Measurements from ENCODE around the gene ARHGAP42. TPM values are rescaled to one million over a fixed set of nuclear protein-coding genes. Genes with fewer than 3 reads are reported as not detected.

ARHGAP42 gene
- polyA plus RNA-seq, 3 donors from 2014 or later: 0.27 to 1.2 (median 0.74) TPM

GRCh38 chr11:100687630-100688395, 725 bp downstream of the ARHGAP42 start:
- H3K36me3 Mint-ChIP-seq: no peaks in the 10 kb centered on the region
- peak overlapping the region; percentile 93 to 98 (median 97) for H3K4me3 Mint-ChIP-seq
- peak in 1 of 3 donors; percentile 47 for DNase-seq
- peaks cover 2 to 4% (median 4%) of the 10 kb centered on the region in 3 donors for H3K27me3 Mint-ChIP-seq (ENCODE audit: low read depth in 3 of 3)
- H3K9me3 Mint-ChIP-seq: no peaks in the 10 kb centered on the region
- peaks cover 49 to 71% of the 10 kb centered on the region in 2 donors for H3K4me1 Mint-ChIP-seq
- peak overlapping the region; percentile 72 to 92 (median 84) for H3K27ac Mint-ChIP-seq

GRCh38 chr11:100689141-100689540, 2.1 kb downstream of the ARHGAP42 start:
- Mint-ChIP-seq H3K36me3 (no peaks in the 10 kb centered on the region), H3K27ac (no peak overlapping the region), H3K9me3 (no peaks in the 10 kb centered on the region), H3K4me1 (peaks cover 47 to 68% of the 10 kb centered on the region in 2 donors), H3K27me3 (ENCODE audit: low read depth in 3 of 3) (peaks cover 2 to 4% (median 4%) of the 10 kb centered on the region in 3 donors), H3K4me3 (peak overlapping the region in 2 of 5 donors; percentile 21 to 57)
- DNase-seq: no peak

- Mint-ChIP-seq H3K36me3 (no peaks in the 10 kb centered on the region), H3K4me1 (peaks cover 27 to 41% of the 10 kb centered on the region in 2 donors), H3K27me3 (ENCODE audit: low read depth in 3 of 3) (peaks cover 0 to 4% (median 2%) of the 10 kb centered on the region in 3 donors), H3K4me3 (no peak overlapping the region), H3K27ac (no peak overlapping the region), H3K9me3 (no peaks in the 10 kb centered on the region)
- no peak for DNase-seq
Measured at GRCh38 chr11:100691896-100692653, 5.0 kb downstream of the ARHGAP42 start.

GRCh38 chr11:100695911-100696310, 8.8 kb downstream of the ARHGAP42 start:
- DNase-seq: no peak
- H3K36me3 Mint-ChIP-seq: peaks cover 0 to 4% (median 4%) of the 10 kb centered on the region in 3 donors
- peaks cover 0 to 3% (median 0%) of the 10 kb centered on the region in 3 donors for H3K27me3 Mint-ChIP-seq (ENCODE audit: low read depth in 3 of 3)

GRCh38 chr11:100703139-100703538, 16.1 kb downstream of the ARHGAP42 start:
- H3K36me3 Mint-ChIP-seq: peaks cover 3 to 8% (median 3%) of the 10 kb centered on the region in 3 donors
- no peak for DNase-seq
- H3K4me3 Mint-ChIP-seq: no peak overlapping the region
- no peaks in the 10 kb centered on the region for H3K9me3 Mint-ChIP-seq
- H3K27me3 Mint-ChIP-seq (ENCODE audit: low read depth in 3 of 3): peaks cover 0 to 1% (median 0%) of the 10 kb centered on the region in 3 donors
- peaks cover 0 to 2% of the 10 kb centered on the region in 2 donors for H3K4me1 Mint-ChIP-seq
- no peak overlapping the region for H3K27ac Mint-ChIP-seq

More at GRCh38 chr11:100695911-100696310, 8.8 kb downstream of the ARHGAP42 start:
- H3K4me3 Mint-ChIP-seq: no peak overlapping the region
- H3K9me3 Mint-ChIP-seq: no peaks in the 10 kb centered on the region
- H3K4me1 Mint-ChIP-seq: peaks cover 10 to 15% of the 10 kb centered on the region in 2 donors
- no peak overlapping the region for H3K27ac Mint-ChIP-seq

- Mint-ChIP-seq H3K36me3 (peaks cover 3 to 8% (median 3%) of the 10 kb centered on the region in 3 donors), H3K27me3 (ENCODE audit: low read depth in 3 of 3) (peaks cover 0 to 1% (median 0%) of the 10 kb centered on the region in 3 donors), H3K27ac (no peak overlapping the region), H3K9me3 (no peaks in the 10 kb centered on the region), H3K4me1 (peaks cover 0 to 2% of the 10 kb centered on the region in 2 donors), H3K4me3 (no peak overlapping the region)
- DNase-seq: no peak
Measured at GRCh38 chr11:100703801-100704575, 16.9 kb downstream of the ARHGAP42 start.

GRCh38 chr11:100705447-100705846, 18.4 kb downstream of the ARHGAP42 start:
- Mint-ChIP-seq H3K27ac (no peak overlapping the region), H3K4me3 (no peak overlapping the region), H3K4me1 (peaks cover 2 to 4% of the 10 kb centered on the region in 2 donors), H3K9me3 (no peaks in the 10 kb centered on the region), H3K36me3 (peaks cover 3 to 8% (median 3%) of the 10 kb centered on the region in 3 donors), H3K27me3 (ENCODE audit: low read depth in 3 of 3) (peaks cover 0 to 1% (median 0%) of the 10 kb centered on the region in 3 donors)
- no peak for DNase-seq

GRCh38 chr11:100706179-100706578, 19.1 kb downstream of the ARHGAP42 start:
- Mint-ChIP-seq H3K4me3 (no peak overlapping the region), H3K4me1 (peaks cover 2 to 4% of the 10 kb centered on the region in 2 donors), H3K9me3 (no peaks in the 10 kb centered on the region), H3K27ac (no peak overlapping the region), H3K27me3 (ENCODE audit: low read depth in 3 of 3) (peaks cover 0 to 1% (median 0%) of the 10 kb centered on the region in 3 donors), H3K36me3 (peaks cover 3 to 7% (median 3%) of the 10 kb centered on the region in 3 donors)
- no peak for DNase-seq

- H3K27ac Mint-ChIP-seq: no peak overlapping the region
- peaks cover 0 to 4% (median 0%) of the 10 kb centered on the region in 3 donors for H3K36me3 Mint-ChIP-seq
- H3K4me1 Mint-ChIP-seq: peaks cover 6 to 11% of the 10 kb centered on the region in 2 donors
- H3K9me3 Mint-ChIP-seq: no peaks in the 10 kb centered on the region
- DNase-seq: no peak
- no peak overlapping the region for H3K4me3 Mint-ChIP-seq
- H3K27me3 Mint-ChIP-seq (ENCODE audit: low read depth in 3 of 3): peaks cover 0 to 1% (median 0%) of the 10 kb centered on the region in 3 donors
Measured at GRCh38 chr11:100709233-100709957, 22.3 kb downstream of the ARHGAP42 start.

- H3K27ac Mint-ChIP-seq: no peak overlapping the region
- H3K9me3 Mint-ChIP-seq: no peaks in the 10 kb centered on the region
- DNase-seq: no peak
- peaks cover 0 to 9% (median 0%) of the 10 kb centered on the region in 3 donors for H3K36me3 Mint-ChIP-seq
- peaks cover 4 to 11% of the 10 kb centered on the region in 2 donors for H3K4me1 Mint-ChIP-seq
- no peak overlapping the region for H3K4me3 Mint-ChIP-seq
- H3K27me3 Mint-ChIP-seq (ENCODE audit: low read depth in 3 of 3): peaks cover 0 to 1% (median 0%) of the 10 kb centered on the region in 3 donors
Measured at GRCh38 chr11:100711984-100712383, 24.9 kb downstream of the ARHGAP42 start.

GRCh38 chr11:100712583-100712982, 25.5 kb downstream of the ARHGAP42 start:
- H3K27me3 Mint-ChIP-seq (ENCODE audit: low read depth in 3 of 3): no peaks in the 10 kb centered on the region
- no peaks in the 10 kb centered on the region for H3K9me3 Mint-ChIP-seq
- no peak for DNase-seq
- H3K27ac Mint-ChIP-seq: no peak overlapping the region
- no peak overlapping the region for H3K4me3 Mint-ChIP-seq
- H3K4me1 Mint-ChIP-seq: peaks cover 4 to 11% of the 10 kb centered on the region in 2 donors
- H3K36me3 Mint-ChIP-seq: peaks cover 0 to 9% (median 0%) of the 10 kb centered on the region in 3 donors

GRCh38 chr11:100715165-100715761, 28.2 kb downstream of the ARHGAP42 start:
- Mint-ChIP-seq H3K9me3 (no peaks in the 10 kb centered on the region), H3K36me3 (peaks cover 0 to 9% (median 0%) of the 10 kb centered on the region in 3 donors), H3K27me3 (ENCODE audit: low read depth in 3 of 3) (no peaks in the 10 kb centered on the region), H3K27ac (no peak overlapping the region), H3K4me1 (peaks cover 4 to 7% of the 10 kb centered on the region in 2 donors), H3K4me3 (no peak overlapping the region)
- DNase-seq: no peak

Data from immature natural killer cell (primary cell).